Peyer's patch (tissue), 4 donors: Measurements from ENCODE around the gene ZRANB2. TPM values are rescaled to one million over a fixed set of nuclear protein-coding genes. Genes with fewer than 3 reads are reported as not detected.

Source experiments
- DNase-seq, 3 donors: peaks; one replicate each; pipeline ENCODE4 v3.0.0-alpha.2; 2017 to 2019
- H3K27ac ChIP-seq, 4 donors: fragments of 200-600 bp; sonication (generic); one replicate each; pipeline ENCODE4 v1.5.1; 2016 to 2019
- H3K27me3 ChIP-seq, 2 donors: fragments of 200-600 bp; sonication (generic); one replicate each; pipeline ENCODE4 v1.5.1; 2019
- H3K36me3 ChIP-seq, 3 donors: fragments of 200-600 bp; sonication (generic); one replicate each; pipeline ENCODE4 v1.5.1; 2016 to 2019
- H3K4me1 ChIP-seq, 4 donors: fragments of 200-600 bp; sonication (generic); one replicate each; pipeline ENCODE4 v1.5.1; 2016 to 2019
- H3K4me3 ChIP-seq, 4 donors: fragments of 200-600 bp; sonication (generic); 1 replicate in 3 of 4; 2 replicates in 1 of 4; pipeline ENCODE4 v1.5.1; 2016 to 2019; ENCODE audit warnings: mild to moderate bottlenecking in 1 of 4
- H3K9me3 ChIP-seq, 4 donors: fragments of 200-600 bp; sonication (generic); one replicate each; pipeline ENCODE4 v1.5.1; 2016 to 2019; ENCODE audit warnings: mild to moderate bottlenecking in 1 of 4
- POLR2A ChIP-seq, 2 donors: fragments of 450-650 bp; IDR thresholded peaks; one replicate each; pipeline ENCODE4 v1.5.1; 2017; ENCODE audit warnings: antibody characterized with exemption in 2 of 2, mild to moderate bottlenecking in 2 of 2, moderate library complexity in 2 of 2
- total RNA-seq, 4 donors: library from RNA; depleted of rRNA; stranded (reverse); fragments of >200 nt; gene quantifications; one replicate each; pipeline ENCODE4 v1.1.0, GENCODE V29; 2016
- TF ChIP-seq, protein P1 (sequence below), 6 experiments: fragments of 450-650 bp in 4 of 6; fragments of 200-600 bp in 2 of 6; sonication (generic) in 1 of 6; IDR thresholded peaks; one replicate each; pipeline ENCODE4 v1.5.1; 2017 to 2019; ENCODE audit warnings: antibody characterized with exemption in 6 of 6, mild to moderate bottlenecking in 3 of 6, moderate library complexity in 1 of 6

Gene ZRANB2
- total RNA-seq, 4 donors from 2014 or later: 69.7 to 158 (median 91.2) TPM

DNA sequence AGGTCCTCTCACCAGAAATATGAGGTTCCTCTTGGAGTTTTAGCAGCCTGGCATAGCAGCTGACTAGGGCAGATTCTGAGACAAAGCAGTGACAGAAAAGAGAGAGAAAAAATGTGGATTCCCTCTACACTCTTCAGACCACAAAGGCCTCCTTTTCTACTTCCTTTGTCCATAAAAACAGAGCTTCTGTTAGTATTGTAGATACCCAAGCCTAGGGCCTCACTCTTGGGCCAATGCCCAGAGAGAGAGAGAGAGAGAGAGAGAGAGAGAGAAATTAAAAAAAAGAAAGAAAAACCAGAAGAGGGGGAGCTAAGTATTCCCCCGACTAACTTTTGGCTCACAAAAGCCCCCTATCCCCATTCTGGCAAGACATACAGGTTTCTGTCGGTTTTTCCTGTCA lies 2.4 kb upstream of the ZRANB2 start:
- no peak for DNase-seq
- H3K4me1 ChIP-seq: peaks cover 0 to 14% (median 5%) of the 10 kb centered on the region in 4 donors
- TF ChIP-seq POLR2A (IDR thresholded peaks at IDR 0.05): no peak
- TF ChIP-seq, protein P1, sequence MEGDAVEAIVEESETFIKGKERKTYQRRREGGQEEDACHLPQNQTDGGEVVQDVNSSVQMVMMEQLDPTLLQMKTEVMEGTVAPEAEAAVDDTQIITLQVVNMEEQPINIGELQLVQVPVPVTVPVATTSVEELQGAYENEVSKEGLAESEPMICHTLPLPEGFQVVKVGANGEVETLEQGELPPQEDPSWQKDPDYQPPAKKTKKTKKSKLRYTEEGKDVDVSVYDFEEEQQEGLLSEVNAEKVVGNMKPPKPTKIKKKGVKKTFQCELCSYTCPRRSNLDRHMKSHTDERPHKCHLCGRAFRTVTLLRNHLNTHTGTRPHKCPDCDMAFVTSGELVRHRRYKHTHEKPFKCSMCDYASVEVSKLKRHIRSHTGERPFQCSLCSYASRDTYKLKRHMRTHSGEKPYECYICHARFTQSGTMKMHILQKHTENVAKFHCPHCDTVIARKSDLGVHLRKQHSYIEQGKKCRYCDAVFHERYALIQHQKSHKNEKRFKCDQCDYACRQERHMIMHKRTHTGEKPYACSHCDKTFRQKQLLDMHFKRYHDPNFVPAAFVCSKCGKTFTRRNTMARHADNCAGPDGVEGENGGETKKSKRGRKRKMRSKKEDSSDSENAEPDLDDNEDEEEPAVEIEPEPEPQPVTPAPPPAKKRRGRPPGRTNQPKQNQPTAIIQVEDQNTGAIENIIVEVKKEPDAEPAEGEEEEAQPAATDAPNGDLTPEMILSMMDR (IDR thresholded peaks at IDR 0.05): no peak
- no peak overlapping the region for H3K4me3 ChIP-seq
- H3K36me3 ChIP-seq: no peaks in the 10 kb centered on the region
- H3K27me3 ChIP-seq: no peaks in the 10 kb centered on the region
- no peak overlapping the region for H3K27ac ChIP-seq
- H3K9me3 ChIP-seq: no peaks in the 10 kb centered on the region

DNA sequence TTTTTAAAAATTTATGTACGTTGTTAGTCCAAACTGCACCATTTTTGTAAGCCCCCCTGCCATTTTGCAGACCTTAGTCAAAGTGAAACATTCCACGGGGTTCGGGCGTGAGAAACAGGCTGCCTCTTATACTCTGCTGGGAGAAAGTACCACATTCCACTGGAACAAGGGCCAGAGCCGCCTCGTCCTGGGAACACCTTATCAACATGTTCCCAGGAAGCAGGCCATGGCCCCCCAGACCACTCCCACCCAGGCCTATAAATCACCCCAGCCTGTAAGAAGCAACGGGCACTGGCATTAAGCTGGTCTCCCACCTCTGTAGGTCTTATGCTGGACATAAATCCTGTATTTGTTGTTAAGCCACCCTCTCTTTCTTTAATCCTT lies 854 bp upstream of the ZRANB2 start:
- Histone ChIP-seq H3K9me3 (no peaks in the 10 kb centered on the region), H3K27ac (peak overlapping the region in 1 of 4 donors; percentile 84), H3K4me1 (peaks cover 0 to 14% (median 5%) of the 10 kb centered on the region in 4 donors), H3K4me3 (peak overlapping the region in 3 of 4 donors; percentile 74 to 80 (median 80)), H3K36me3 (peaks cover 0 to 16% (median 0%) of the 10 kb centered on the region in 3 donors), H3K27me3 (no peaks in the 10 kb centered on the region)
- peak in 1 of 3 donors; percentile 18 for DNase-seq
- TF ChIP-seq POLR2A (IDR thresholded peaks at IDR 0.05): no peak
- TF ChIP-seq, protein P1 (IDR thresholded peaks at IDR 0.05): no peak

DNA sequence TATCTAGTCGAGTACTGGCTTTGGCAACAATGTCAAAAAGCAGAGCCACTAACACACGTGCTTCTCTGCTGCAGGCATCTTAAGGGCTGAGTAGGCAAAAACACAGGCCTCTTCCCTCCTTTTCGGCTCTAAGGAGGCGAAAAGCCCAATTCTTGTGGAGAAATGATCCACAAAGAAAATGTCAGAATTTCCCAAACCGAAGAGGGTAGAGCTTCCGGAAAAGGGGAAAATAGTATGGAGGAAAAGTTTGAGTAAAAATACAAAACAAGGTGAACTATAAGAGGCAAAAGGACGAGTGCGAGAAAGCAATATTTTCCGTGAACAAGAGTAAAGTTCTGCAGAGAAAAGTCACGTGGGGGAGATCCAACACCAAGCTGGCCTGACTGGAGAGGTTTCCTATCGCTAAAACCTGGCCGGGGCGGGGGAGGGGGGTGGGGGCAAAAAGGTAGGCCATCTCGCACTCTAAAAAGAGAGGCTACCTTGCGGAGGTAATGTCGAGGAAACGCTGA lies 551 bp downstream of the ZRANB2 start:
- Histone ChIP-seq H3K4me3 (peak overlapping the region; percentile 69 to 80 (median 77)), H3K27me3 (no peaks in the 10 kb centered on the region), H3K4me1 (peaks cover 0 to 14% (median 5%) of the 10 kb centered on the region in 4 donors), H3K36me3 (peaks cover 0 to 30% (median 0%) of the 10 kb centered on the region in 3 donors), H3K27ac (peak overlapping the region; percentile 82 to 85 (median 84)), H3K9me3 (no peaks in the 10 kb centered on the region)
- no peak for DNase-seq
- TF ChIP-seq POLR2A (IDR thresholded peaks at IDR 0.05): no peak
- TF ChIP-seq, protein P1 (IDR thresholded peaks at IDR 0.05): no peak

DNA sequence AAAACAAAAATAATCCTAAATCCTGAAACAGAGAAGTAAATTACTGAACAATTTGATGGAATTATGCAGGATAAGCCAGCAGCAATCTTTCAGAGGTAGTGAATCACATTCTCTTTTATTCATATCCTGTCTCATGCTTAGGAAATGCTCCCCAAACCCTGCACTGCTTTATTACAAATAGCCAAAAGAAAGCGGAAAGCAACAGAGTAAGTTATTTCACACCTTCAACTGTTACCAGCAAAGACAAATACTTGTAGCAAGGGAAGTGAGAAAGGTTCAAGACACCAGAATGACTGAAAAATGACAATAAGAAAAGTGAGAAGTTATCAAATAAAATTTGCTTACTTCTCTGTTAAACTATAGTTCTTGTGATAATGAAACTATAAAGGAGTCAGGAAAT lies 6.2 kb downstream of the ZRANB2 start:
- no peak for TF ChIP-seq POLR2A (IDR thresholded peaks at IDR 0.05)
- TF ChIP-seq, protein P1 (IDR thresholded peaks at IDR 0.05): no peak
- H3K27ac ChIP-seq: no peak overlapping the region
- H3K27me3 ChIP-seq: no peaks in the 10 kb centered on the region
- no peak for DNase-seq
- H3K4me3 ChIP-seq: no peak overlapping the region
- H3K4me1 ChIP-seq: peaks cover 0 to 11% (median 4%) of the 10 kb centered on the region in 4 donors
- H3K9me3 ChIP-seq: no peaks in the 10 kb centered on the region
- H3K36me3 ChIP-seq: peaks cover 0 to 74% (median 0%) of the 10 kb centered on the region in 3 donors

DNA sequence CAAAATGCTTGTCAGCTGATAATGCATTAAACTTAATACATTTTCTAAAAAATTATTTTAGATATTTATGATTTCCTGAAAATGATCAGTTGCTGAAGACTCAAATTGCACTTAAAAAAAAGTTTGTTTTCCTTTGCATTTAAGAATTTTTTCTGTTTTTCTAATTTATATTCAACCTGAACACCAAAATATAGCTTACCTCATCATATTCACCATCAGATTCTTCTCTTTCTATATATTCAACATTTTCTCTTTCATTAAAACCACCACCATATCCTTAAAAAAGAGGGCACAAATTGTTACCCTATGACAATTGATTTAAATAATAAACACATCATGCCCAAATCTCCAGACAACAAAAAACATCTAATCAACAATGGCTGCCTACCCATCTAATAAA lies 8.6 kb downstream of the ZRANB2 start:
- H3K27me3 ChIP-seq: no peaks in the 10 kb centered on the region
- no peaks in the 10 kb centered on the region for H3K4me1 ChIP-seq
- TF ChIP-seq, protein P1 (IDR thresholded peaks at IDR 0.05): no peak
- TF ChIP-seq POLR2A (IDR thresholded peaks at IDR 0.05): no peak
- H3K27ac ChIP-seq: no peak overlapping the region
- H3K4me3 ChIP-seq: no peak overlapping the region
- DNase-seq: no peak
- H3K9me3 ChIP-seq: no peaks in the 10 kb centered on the region
- peaks cover 0 to 88% (median 0%) of the 10 kb centered on the region in 3 donors for H3K36me3 ChIP-seq
